KMS-11 (cell line): ENCODE measurements around the gene LIMK2.

Experiments used
- H2AFZ ChIP-seq: fragments of 200-600 bp; sonication (generic); 2 replicates; pipeline ENCODE4 v1.6.1; 2016; ENCODE audit warnings: antibody characterized with exemption, mixed run types, low read depth
- H3K27ac ChIP-seq: fragments of 200-600 bp; sonication (generic); 2 replicates; pipeline ENCODE4 v1.6.1; 2016; ENCODE audit warnings: mild to moderate bottlenecking, mixed run types
- H3K27me3 ChIP-seq: fragments of 200-600 bp; sonication (generic); 2 replicates; pipeline ENCODE4 v1.6.1; 2017; ENCODE audit warnings: mild to moderate bottlenecking, low read depth, mixed run types, moderate library complexity; ENCODE audit not compliant: insufficient read depth
- H3K36me3 ChIP-seq: fragments of 200-600 bp; sonication (generic); 2 replicates; pipeline ENCODE4 v1.6.1; 2017; ENCODE audit warnings: mild to moderate bottlenecking, mixed run types; ENCODE audit not compliant: insufficient read depth
- H3K4me1 ChIP-seq: fragments of 200-600 bp; sonication (generic); 2 replicates; pipeline ENCODE4 v1.6.1; 2016; ENCODE audit warnings: mild to moderate bottlenecking, low read depth, mixed run types; ENCODE audit not compliant: poor library complexity, severe bottlenecking
- H3K4me2 ChIP-seq: fragments of 200-600 bp; sonication (generic); 2 replicates; pipeline ENCODE4 v1.7.0; 2016; ENCODE audit warnings: mild to moderate bottlenecking, mixed run types
- H3K4me3 ChIP-seq: fragments of 200-600 bp; sonication (generic); IDR thresholded peaks from 2 replicates; pipeline ENCODE4 v1.6.1; 2017; ENCODE audit warnings: low read depth, low read length, mixed read lengths; ENCODE audit not compliant: insufficient read depth
- H3K79me2 ChIP-seq: fragments of 200-600 bp; sonication (generic); 2 replicates; pipeline ENCODE4 v1.6.1; 2016; ENCODE audit warnings: low read depth, mixed run types; ENCODE audit not compliant: insufficient read depth
- H3K9ac ChIP-seq: fragments of 200-600 bp; sonication (generic); 2 replicates; pipeline ENCODE4 v1.6.1; 2016; ENCODE audit warnings: mild to moderate bottlenecking, mixed run types
- H4K20me1 ChIP-seq: fragments of 200-600 bp; sonication (generic); 2 replicates; pipeline ENCODE4 v1.6.1; 2016; ENCODE audit warnings: mild to moderate bottlenecking, mixed run types; ENCODE audit not compliant: insufficient read depth
- TF ChIP-seq, protein P1 (sequence below): fragments of 200-600 bp; sonication (generic); conservative IDR thresholded peaks from 2 replicates; pipeline ENCODE4 v1.6.1; 2017; ENCODE audit warnings: low read depth, mild to moderate bottlenecking, antibody characterized with exemption, low read length, moderate library complexity, mixed read lengths

Gene LIMK2

DNA sequence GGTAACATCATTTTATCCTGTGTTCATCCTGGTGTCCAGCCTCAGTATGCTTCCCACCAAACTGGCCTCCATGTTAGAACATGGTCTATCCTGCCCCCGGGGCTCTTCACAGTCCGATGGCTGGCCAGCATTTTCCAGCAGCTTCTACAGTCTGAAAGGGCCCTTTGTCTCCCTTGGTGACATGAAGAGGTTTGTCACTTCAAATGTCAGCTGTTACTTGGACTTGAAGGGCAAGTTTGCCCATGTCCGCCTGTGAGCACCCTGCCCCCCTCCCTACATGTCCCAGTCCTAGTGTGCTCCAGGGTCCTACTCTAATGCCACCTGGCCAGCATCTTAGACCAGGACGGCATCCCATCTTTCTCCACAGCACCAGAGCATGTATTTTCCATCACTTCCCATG, 109.3 kb downstream of the LIMK2 start:
- H3K27me3 ChIP-seq = no peaks in the 10 kb centered on the region
- H3K79me2 ChIP-seq = no peaks in the 10 kb centered on the region
- no peak overlapping the region for H3K9ac ChIP-seq
- H2AFZ ChIP-seq = no peak overlapping the region
- no peaks in the 10 kb centered on the region for H4K20me1 ChIP-seq
- no peaks in the 10 kb centered on the region for H3K36me3 ChIP-seq
- no peak overlapping the region for H3K27ac ChIP-seq
- H3K4me1 ChIP-seq = no peaks in the 10 kb centered on the region
- H3K4me2 ChIP-seq = no peak overlapping the region
- TF ChIP-seq, protein P1, sequence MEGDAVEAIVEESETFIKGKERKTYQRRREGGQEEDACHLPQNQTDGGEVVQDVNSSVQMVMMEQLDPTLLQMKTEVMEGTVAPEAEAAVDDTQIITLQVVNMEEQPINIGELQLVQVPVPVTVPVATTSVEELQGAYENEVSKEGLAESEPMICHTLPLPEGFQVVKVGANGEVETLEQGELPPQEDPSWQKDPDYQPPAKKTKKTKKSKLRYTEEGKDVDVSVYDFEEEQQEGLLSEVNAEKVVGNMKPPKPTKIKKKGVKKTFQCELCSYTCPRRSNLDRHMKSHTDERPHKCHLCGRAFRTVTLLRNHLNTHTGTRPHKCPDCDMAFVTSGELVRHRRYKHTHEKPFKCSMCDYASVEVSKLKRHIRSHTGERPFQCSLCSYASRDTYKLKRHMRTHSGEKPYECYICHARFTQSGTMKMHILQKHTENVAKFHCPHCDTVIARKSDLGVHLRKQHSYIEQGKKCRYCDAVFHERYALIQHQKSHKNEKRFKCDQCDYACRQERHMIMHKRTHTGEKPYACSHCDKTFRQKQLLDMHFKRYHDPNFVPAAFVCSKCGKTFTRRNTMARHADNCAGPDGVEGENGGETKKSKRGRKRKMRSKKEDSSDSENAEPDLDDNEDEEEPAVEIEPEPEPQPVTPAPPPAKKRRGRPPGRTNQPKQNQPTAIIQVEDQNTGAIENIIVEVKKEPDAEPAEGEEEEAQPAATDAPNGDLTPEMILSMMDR = no peak
- H3K4me3 ChIP-seq = no peak overlapping the region

DNA sequence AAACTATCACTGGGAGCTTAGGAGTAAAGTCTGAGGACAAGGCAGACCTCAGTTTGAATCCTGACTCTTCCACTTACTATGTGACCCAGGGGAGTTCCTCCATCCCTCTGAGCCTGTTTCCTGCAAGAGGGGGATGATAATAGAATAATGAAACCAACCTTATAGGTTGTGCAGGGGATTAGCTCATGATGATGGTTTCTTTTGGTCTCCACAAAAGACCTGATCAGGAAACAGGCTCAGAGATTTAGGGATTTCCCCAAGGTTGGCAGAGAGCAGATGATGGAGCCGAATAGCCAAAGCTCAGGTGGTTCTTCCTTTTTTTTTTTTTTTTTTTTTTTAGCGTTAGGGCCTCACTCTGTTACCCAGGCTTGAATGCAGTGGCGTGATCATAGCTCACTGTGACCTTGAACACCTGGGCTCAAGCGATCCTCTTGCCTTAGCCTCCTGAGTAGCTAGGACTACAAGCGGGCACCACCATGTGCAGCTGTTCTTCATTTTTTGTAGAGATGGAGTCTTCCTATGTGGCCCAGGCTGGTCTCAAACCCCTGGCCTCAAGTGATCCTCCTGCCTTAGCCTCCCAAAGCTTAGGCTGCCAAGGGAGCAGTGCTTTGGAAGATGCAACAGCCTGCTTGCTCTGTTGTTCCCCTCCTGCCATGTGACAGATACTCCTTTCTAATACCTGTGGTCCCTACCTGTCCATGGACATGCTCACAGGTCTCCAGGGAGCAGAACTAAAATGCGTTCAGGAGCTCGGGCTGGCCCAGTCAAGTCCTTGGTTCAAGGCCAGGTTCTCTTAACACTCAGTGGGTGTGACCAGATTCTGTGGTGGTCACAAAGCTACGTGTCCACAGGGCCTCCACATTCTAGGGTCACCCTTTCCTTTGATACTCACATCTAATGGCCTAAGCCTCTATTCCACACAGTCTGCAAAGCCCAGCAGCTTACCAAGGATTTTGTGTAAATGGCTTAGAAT, 111.8 kb downstream of the LIMK2 start:
- Histone ChIP-seq H3K4me1 (no peaks in the 10 kb centered on the region), H3K27ac (no peak overlapping the region), H2AFZ (no peak overlapping the region), H4K20me1 (no peaks in the 10 kb centered on the region), H3K9ac (no peak overlapping the region), H3K4me2 (no peak overlapping the region), H3K4me3 (no peak overlapping the region), H3K79me2 (no peaks in the 10 kb centered on the region), H3K27me3 (no peaks in the 10 kb centered on the region), H3K36me3 (no peaks in the 10 kb centered on the region)
- TF ChIP-seq, protein P1 = no peak

DNA sequence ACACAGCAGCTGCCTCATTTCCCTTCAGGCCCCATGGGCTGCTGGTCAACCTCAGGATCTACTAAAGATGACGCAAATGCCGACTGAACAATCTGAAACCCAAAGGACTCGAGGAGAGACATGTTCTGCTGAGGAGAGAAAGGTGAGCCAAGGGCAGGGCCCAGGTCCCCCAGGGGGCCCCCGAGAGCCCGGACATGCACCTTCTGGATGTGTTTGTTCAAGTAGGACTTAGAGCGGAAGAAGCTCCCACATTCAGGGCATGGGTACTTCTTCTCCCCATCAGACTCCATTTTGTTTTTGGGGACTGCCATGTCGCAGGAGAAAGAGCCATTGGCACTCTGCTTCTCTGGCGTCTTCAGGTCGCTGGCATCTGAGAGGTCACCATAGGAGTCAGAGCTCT, 114.8 kb downstream of the LIMK2 start:
- no peaks in the 10 kb centered on the region for H4K20me1 ChIP-seq
- H2AFZ ChIP-seq = no peak overlapping the region
- H3K27me3 ChIP-seq = no peaks in the 10 kb centered on the region
- no peaks in the 10 kb centered on the region for H3K79me2 ChIP-seq
- no peaks in the 10 kb centered on the region for H3K36me3 ChIP-seq
- H3K27ac ChIP-seq = no peak overlapping the region
- H3K4me2 ChIP-seq = no peak overlapping the region
- TF ChIP-seq, protein P1 = no peak
- H3K4me3 ChIP-seq = no peak overlapping the region
- H3K9ac ChIP-seq = no peak overlapping the region
- peaks cover 1% of the 10 kb centered on the region for H3K4me1 ChIP-seq

DNA sequence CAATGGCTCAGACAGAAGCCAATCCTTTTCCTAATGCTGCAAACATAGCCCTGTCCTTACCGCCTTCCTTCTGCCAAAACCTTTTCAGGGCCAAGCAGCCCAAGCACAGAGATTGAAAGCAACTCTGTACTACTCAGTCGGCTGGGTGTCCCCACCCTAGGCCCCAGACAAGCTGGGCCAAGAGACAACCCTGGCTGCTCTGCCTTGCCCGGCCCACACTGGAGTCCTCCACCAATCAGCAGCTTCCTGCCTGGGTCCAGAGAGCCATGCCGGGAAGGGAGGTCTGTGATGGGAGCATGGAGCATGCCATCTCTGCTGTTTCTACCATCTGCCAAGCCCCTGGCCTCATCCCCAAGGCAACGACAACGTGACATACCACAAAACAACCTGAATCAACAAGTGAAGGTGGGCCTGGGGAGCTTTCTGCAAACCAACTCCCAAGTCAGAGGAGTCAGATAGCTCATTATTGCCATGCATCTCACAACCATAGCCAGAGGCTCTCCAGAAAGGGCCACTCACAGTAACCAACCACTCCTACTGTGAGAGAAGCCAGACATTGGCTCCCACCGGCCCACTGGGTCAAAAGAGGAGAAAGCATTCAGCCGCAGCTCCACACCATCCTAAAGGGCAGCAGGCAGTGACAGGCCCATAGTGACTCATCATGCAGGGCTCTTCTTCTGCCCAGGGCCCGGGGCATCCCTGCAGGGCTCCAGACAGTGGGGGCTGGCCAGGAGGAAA, 115.9 kb downstream of the LIMK2 start:
- H3K36me3 ChIP-seq = no peaks in the 10 kb centered on the region; the same call in 1 of the 2 replicates

More for the DNA sequence above, 115.9 kb downstream of the LIMK2 start:
- H3K27me3 ChIP-seq = no peaks in the 10 kb centered on the region
- H4K20me1 ChIP-seq = no peaks in the 10 kb centered on the region
- H3K9ac ChIP-seq = no peak overlapping the region
- no peak overlapping the region for H3K27ac ChIP-seq
- H2AFZ ChIP-seq = no peak overlapping the region
- H3K79me2 ChIP-seq = no peaks in the 10 kb centered on the region
- no peak overlapping the region for H3K4me3 ChIP-seq
- TF ChIP-seq, protein P1 = no peak
- H3K4me1 ChIP-seq = peaks cover 8% of the 10 kb centered on the region
- H3K4me2 ChIP-seq = no peak overlapping the region
